HG03432 (cell line): ENCODE data around the gene DPH1.

Experiments used
- ATAC-seq: cut with Tn5 transposase; IDR thresholded peaks from one replicate; pipeline ENCODE4 v1.9.1; 2021; ENCODE audit warnings: mild to moderate bottlenecking, moderate library complexity; ENCODE audit not compliant: unreplicated experiment

Gene DPH1

DNA sequence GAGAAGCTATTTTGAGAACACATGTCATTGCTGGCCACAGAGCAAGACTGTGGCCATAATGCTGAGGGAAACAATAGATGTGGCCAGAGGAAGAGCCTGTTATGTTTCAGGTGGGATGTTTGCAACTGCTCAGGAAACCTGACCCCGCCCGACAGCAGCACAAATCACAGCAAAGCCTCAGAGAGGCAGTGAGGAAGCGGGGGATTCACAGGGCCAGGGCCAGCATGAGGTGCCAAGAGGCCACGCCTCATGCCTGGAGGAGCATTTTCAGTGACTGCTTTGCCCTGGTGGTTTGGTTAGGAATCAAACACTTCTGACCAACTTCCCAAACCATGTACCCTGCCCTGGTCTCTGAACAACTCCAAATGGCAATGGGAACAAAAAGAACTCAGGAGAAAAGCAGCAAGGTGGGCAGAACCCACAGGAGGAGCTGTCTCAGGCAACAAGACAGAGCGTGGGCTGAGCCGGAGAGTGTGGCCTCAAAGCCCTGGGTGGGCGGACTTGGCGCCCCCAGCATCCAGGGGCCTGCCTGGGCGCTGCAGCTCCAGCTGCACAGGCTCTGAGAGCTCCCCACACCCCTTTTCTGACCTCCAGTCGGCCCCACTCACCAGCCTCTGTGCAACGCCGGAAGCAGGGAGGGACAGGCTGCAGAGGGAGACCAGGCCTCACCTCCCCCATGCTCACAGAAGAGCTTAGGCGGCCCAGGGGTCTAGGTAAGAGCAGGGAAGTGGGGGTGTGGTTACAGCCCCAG is 45.6 kb downstream of the DPH1 start:
- no peak for ATAC-seq

DNA sequence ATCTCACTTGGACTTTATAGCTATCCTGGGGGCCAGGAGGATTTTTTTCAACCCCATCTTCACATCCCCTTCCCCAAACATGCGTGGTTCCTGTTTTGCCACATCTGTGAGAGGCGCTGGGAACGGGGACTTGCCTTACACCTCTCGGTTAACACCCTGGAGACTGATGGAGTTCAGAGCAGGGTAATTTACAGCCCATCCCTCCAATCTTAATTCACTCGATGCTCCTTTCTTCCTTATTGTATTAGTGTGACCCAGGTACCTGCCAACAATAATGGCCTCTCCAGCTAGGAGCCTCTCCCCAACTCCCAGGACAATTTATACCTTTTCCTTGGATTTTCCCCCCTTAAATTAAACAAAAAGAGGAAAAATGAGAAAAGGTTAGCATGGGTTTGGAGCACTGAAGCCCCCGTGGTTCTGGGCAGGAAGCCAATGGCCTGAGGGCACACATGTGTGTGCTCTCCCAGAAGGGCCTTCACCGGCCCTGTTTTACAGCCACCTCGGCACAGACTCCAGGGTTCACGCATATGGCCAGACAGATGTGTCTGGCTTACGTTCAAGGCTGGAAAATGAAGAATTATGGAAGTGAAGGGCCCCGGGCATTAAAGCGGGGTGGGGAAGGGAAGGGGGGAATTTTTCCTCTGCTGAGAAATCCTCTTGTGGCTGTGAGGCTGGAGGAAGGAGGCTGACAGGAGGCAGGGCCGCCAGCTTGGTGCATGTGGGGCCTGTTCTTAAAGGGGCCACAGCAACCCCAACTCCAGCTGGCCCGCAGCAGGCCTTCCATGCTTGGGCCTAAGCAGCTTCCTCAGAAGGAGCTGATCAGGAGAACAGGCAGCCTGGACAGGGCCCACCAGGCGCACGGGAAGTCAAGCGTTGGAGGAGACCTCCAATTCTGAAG is 46.4 kb downstream of the DPH1 start:
- no peak for ATAC-seq

DNA sequence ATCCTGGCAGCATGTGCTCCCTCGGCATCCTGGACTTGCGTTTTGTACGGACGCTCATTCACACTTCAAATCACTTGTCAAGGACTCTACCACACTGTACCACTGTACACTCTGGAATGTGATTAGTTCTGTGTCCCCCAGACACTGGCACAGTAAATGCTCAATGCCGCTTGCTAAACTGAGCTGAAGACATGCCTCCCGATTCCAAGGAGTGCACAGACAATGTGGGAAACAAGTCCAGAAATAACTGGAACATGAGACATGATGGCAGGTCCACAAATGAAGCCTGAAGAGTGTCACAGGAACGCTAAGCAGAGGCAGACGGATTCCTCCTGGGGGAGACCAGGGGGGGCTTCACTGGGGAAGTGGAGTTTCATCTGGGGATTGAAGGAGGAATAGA is 47.1 kb downstream of the DPH1 start:
- ATAC-seq: no peak

DNA sequence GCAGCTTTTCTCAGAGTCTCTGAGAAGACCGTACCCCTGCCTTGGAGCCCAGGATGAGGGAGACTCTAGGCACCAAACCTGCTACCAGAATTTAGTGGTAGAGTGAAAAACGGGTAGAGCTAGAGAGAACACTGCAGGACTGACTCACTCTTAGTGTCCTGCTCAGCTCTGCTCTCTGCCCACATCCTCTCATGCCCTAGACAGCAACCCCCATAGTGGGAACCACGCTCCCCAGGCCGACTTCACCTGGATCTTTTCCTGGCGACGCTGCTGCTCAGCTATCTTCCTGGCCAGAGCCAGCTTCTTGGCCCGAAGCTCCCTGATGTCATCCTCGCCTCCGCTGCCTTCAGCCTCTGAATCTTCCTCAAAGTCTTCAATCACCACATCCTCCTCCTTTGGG is 51.6 kb downstream of the DPH1 start:
- no peak for ATAC-seq

DNA sequence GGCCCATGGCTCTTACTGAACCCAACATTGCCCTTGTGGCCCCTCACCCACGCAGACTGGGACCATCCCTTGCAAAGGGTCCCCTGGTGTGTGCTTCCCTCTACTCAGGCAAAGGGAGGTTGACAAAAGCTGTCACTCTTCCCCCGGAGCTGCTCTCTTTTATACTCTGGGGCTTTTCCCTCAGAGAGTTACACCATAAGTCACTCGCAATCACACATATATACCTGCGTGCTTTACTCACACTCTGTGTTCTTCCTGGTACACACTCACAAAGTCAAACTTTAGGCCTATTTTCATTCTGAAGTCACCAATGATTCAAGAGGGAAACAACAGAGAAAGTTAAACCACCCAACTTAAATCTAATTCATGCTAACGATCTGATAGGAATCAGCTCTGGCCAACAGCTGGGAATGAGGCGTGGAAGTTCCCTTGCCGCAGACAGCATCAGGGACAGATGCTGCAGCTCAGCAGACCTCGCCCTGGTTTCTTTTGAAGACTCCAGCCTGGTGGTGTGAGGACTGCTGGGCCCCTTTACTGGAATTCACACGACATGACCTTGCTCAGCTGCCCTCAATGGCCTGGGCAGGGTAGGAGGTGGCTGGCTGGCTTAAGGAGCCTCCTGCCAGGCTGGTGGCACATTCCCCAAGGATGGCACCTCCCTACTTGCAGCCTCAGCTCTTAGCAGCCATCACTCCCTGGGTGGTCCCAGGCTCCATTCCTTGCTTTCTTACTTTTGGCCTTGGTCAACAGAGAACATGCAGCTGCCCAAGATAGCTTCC is 52.2 kb downstream of the DPH1 start:
- no peak for ATAC-seq

DNA sequence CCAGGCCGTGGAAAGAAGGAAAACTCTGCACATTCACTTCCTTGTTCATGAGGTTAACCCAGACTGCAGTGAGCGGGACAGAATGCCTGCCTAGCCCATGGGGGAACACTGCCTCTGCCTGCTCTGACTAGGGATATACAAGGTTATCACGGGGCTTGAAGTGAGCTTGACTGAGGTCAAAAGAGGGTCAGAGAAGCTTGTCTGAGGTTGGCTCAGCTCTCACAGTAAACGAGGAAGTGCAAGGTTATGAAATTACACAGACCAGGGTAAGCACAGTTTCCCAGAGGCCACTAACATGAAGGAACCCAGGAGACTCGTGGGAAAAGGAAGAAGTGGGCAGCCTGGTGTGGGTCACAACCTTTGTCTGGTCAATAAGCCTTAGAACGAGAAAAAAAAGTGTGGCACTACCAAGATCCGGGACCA is 53.7 kb downstream of the DPH1 start:
- no peak for ATAC-seq

DNA sequence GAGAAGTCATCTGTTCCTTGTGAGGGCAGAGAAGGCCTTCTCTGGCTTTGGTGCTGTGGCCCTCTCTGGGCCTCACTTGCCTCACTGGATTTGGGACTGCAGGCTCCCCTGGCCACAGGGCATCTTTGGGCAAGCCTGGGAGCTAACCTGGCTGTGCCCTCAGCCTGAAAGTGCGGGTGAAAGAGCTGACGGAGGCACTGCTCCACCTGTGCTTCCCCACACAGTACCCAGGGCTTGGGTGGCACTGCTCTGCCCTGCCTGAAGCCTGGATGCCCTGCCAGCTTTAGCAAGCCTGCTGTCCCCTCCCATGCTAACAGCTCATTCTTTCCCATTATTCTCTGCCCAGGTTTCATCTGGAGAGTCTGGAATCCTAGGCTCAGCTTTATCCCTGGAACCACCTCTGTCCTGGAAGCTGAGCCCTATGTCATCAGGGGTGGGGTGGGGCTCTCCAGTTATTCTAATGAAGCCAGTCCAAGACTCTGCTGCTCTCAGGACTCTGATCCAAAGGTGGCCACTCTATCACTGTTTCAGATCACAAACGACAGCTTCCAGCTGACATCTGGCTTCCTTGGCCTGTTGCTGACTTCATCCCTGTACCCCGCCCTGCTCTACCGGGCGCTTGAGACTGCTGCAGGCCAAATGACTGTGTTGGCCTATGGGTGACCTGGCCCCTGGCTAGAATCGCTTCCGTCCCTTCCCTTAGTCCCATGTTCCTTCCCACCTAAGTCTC is 54.2 kb downstream of the DPH1 start:
- ATAC-seq: no peak

DNA sequence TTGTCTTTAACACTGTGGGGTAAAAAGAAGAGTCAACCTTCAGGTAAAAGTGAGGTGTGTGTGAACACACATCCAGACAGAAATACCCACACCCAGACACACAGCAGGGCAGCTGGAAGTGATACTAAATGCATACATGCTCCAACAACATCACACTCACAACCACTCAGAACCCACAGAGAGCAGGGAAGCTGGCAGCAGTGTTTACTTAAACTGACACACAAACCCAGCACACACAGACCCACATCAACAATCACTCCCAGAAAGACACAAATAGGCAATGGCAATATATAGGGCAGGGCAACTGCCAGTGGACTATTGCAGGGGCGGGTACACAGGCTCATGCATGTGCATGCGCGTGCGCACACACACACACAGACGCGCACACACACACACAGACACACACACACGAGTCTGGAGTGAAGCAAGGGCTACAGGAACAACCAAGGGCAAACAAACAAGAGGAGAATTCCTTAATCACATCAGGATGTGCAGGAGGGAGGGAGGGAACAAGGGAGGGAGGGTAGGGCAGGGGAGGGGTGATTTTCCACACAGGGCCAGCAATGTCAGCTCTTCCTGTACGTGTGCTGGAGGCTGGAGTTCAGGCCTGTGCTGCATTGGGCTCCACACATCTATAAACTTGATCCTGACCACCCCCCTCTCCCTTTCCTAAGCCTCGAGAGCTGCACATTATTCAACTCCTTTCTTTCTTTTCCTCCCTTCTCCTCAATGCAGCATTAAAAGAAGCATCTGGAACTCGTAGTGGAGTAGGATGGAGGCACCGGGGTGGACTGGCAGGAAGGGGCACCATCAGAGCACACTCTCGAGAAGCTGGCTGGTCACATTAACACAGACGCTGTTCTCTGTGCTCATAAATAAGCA is 55.1 kb downstream of the DPH1 start:
- ATAC-seq: no peak

DNA sequence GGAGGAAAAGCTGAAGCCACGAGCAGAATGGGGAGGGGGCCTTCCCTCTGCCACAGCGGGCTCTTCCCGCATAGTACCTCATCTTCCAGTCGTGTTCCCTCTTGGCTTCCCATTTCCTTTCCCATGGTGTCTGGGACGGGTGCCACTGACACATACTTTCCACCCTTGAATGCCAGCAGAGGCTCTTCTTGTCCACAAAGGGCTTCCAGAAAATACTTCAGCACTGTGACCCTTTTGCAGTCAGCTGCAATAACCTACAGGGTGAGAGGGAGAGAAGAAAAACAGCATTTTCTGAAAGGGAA is 55.6 kb downstream of the DPH1 start:
- ATAC-seq: no peak

DNA sequence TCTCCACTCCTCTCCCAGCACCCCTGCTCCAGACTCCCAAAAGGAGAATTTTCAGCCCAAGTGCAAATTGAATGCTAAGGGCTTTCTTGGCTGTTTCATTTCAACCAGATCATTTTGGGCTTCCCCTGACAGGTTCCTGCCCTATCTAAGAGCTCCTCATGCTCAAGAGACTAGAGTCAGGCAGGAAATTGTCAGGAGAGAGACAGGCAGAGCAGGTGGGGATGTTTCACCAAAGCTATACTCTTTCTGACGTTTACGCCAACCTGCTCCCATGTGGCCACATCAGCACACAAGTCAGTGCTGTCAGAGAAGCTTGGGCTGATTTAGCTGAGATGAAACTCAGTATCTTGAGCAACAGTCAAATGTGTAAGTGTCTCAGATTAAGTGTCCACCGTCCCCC is 56.4 kb downstream of the DPH1 start:
- no peak for ATAC-seq

DNA sequence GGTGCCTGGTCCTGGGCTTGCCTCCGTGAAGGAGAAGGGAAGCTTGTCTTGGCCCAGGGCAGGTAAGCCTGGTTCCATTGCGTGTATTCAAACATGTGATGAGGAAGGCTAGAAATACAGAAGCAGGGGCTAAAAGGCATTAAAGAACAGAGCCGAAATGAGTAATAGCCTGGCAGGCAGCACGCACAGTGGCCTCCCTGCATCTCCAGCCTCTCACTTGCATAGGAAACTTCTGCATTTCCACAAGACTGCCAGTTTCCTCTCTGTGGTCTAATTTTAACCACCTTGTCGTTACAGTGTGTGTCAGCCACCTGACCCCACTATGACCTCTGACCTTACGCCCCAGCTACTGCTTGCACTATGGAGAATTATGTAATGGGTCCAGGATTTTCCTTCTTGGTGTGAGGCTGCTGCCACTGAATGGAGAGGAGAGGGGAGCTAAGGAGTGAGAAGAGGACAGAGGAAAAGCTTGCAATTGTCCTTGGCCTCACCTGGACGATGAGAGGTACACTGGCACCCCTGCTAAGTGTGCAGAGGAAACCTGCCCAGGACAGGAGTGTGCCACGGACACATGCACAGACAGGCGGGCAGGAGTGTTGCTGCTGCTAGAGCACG is 57.8 kb downstream of the DPH1 start:
- peak; percentile 37 for ATAC-seq

DNA sequence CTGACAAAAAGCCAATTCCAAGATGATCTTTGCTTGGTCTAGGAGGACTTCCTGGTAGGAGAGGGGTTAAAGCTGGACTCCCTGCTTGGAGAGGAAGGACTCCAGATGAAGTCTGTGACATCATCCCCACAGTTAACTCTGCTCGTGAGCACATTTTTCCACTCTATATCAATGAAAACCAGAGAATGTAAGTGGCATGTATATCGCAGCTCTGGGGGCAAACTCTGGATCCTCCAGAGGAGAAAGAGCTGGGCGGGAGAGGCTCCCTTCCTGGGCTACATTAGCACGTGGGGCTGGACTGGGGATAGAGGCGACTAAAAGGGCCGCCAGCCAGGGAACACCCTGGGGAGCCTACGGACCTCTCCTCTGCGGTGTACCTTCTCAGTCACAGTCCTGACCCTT is 59.1 kb downstream of the DPH1 start:
- ATAC-seq: peak; percentile 24

DNA sequence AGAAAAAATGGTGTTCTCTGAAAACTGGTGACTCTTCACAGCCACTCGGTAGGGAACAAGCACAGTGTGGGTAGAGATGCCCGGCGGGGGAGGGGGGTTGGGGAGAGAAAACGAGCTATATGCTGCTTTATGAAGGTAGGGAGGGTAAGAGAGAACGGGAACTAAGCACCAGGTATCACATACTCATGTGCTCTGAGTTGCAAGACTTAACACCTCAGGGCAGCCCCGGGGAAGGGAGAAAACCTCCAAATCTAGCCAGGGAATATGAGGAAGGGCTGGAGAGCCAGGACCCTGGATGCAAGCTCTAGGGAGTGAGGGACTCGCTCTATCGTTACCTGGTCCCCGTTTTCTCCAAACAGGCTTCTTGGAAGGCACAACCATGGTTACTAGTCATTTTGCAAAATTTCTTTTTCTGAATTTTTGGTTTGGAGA is 60.3 kb downstream of the DPH1 start:
- ATAC-seq: no peak

DNA sequence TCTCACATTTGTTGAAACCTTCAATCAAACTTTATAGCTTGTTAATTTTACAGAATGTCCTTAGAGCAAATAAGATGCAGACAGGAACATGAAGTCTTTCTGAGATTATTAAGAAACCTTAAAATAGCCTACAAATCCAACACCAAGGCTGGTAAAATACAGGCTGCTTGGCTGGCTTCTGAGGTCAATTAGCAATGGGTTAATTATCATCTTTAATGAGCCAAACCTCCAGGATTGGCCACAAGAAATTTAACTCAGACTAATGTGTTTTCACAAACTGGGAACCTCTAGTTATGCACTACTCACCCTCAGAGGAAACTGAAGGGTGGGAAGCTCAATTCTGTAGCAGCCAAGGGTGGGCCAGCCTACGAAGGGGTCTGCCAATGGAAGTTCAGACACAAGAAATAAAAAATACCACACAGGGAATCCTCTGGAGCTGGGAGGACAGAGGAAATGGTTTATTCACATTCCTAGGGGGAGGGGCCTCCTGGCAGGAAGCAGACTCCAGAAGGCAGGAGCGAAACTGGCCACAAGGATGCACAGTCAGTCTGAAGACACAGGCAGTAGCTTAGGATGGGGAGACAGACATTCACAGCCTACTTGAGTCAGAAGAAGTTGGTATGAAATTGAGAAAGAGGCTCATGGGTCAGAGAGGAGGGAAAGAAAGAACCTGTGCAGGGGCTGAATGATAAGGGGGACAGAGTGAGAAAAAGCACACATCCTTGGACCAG is 61.0 kb downstream of the DPH1 start:
- ATAC-seq: no peak

DNA sequence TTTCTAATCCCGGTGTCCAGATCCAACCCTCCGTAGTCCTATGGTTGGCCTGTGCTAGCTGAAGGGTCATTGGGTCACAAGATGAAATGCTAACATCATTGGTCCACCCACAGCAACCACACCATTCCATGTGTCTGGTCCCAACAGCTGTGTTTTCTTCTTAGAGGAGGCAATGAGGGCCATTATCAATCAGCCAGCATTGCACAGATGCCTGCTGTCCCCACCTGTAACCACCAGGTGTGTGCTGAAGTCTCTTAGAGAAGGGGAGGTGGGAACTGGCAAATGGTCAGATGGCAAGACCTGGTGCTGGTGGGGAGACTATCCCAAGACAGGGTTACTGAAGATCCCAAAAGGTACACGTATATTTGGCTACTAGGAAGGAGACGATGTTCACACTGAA is 62.3 kb downstream of the DPH1 start:
- ATAC-seq: no peak

DNA sequence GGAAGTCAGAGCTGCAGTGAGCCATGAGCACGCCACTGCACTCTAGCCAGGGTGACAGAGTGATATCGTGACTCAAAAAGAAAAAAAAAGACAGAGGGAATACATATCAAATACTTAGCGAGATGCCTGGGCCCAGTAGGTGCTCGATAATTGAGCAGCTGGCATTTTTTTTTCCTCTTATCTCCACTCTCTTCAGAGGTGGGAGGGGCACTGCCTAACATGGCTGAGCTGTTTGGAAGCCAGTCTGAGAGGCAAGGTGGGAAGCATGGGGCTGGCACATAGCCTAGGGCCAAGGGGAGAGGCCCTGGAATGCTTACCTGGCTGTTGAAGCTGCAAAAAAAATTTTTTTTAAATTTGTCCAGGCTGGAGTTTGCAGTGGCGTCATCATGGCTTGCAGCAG is 63.4 kb downstream of the DPH1 start:
- no peak for ATAC-seq
